GM11168 (cell line): Measurements from ENCODE around the gene H3-3A.

Experiments
- in situ Hi-C: fragments of 300-500 bp; cut with MboI; formaldehyde crosslinking; loops from one replicate; pipeline ENCODE4 v1.12.0; 2022; ENCODE audit warnings: low sequenced_read_pairs; ENCODE audit not compliant: unreplicated experiment

The H3-3A gene

GRCh38 chr1:226051365-226051764 is 11.2 kb upstream of the H3-3A start:
- in situ Hi-C loops: no loop called here

- in situ Hi-C loops: no loop called here
These were observed 10.5 kb upstream of the H3-3A start for GRCh38 chr1:226052061-226052460.

- in situ Hi-C loops: no loop called here
These were observed 7.8 kb upstream of the H3-3A start for GRCh38 chr1:226054519-226055327.

- in situ Hi-C loops: no loop called here
These were observed 2.8 kb upstream of the H3-3A start for GRCh38 chr1:226059709-226060108.

GRCh38 chr1:226060427-226060826 is 2.1 kb upstream of the H3-3A start:
- in situ Hi-C loops: no loop called here

GRCh38 chr1:226061068-226061840 is 1.3 kb upstream of the H3-3A start:
- in situ Hi-C loops: no loop called here

- in situ Hi-C loops: no loop called here
These were observed 517 bp upstream of the H3-3A start for GRCh38 chr1:226061841-226062557.

GRCh38 chr1:226063224-226063976 is 884 bp downstream of the H3-3A start:
- in situ Hi-C loops: no loop called here

GRCh38 chr1:226063977-226064815 is 1.7 kb downstream of the H3-3A start:
- in situ Hi-C loops: no loop called here

GRCh38 chr1:226064816-226065248 is 2.3 kb downstream of the H3-3A start:
- in situ Hi-C loops: no loop called here

- in situ Hi-C loops: no loop called here
These were observed 4.0 kb downstream of the H3-3A start for GRCh38 chr1:226066415-226067078.

- in situ Hi-C loops: no loop called here
These were observed 7.4 kb downstream of the H3-3A start for GRCh38 chr1:226069811-226070489.

- in situ Hi-C loops: no loop called here
These were observed 9.8 kb downstream of the H3-3A start for GRCh38 chr1:226072347-226072746.

GRCh38 chr1:226073184-226073950 is 10.9 kb downstream of the H3-3A start:
- in situ Hi-C loops: no loop called here

GRCh38 chr1:226074046-226074445 is 11.5 kb downstream of the H3-3A start:
- in situ Hi-C loops: no loop called here

GRCh38 chr1:226076378-226076777 is 13.9 kb downstream of the H3-3A start:
- in situ Hi-C loops: loop anchor here (5.0 kb wide), 1 partner anchor 36 kb away; no protein-coding TSS in a partner anchor

GRCh38 chr1:226078374-226078773 is 15.9 kb downstream of the H3-3A start:
- in situ Hi-C loops: loop anchor here (5.0 kb wide), 1 partner anchor 34 kb away; no protein-coding TSS in a partner anchor
